IMR-90 (cell line): Measurements from ENCODE around the gene KCNK17. TPM values are rescaled to one million over a fixed set of nuclear protein-coding genes. Genes with fewer than 3 reads are reported as not detected.

Source experiments
- ATAC-seq: fragments of 200-7000 bp; cut with Tn5 transposase; 2 replicates; pipeline ENCODE4 v1.9.1; 2020; ENCODE audit warnings: low read depth, mild to moderate bottlenecking, moderate library complexity
- BruUV-seq: library from RNA; stranded (reverse); fragments of 400-500 nt; replicated peaks from 2 replicates; lab custom pipeline; 2021; lab: Mats Ljungman, UMichigan
- CTCF ChIA-PET: fragments of 300-600 bp; formaldehyde crosslinking; extraction: SDS; loops from one replicate; lab custom pipeline; 2021; ENCODE audit warnings: antibody characterized with exemption; lab: Yijun Ruan, JAX
- POLR2A ChIA-PET: fragments of 300-600 bp; sonication (Branson Sonifier 250); formaldehyde crosslinking; loops from one replicate; lab custom pipeline; 2022; ENCODE audit warnings: antibody characterized with exemption; ENCODE audit not compliant: unreplicated experiment; lab: Charles Lee
- DNase-seq: peaks from one replicate; pipeline ENCODE4 v3.0.0; 2013
- H2AFZ ChIP-seq: replicated peaks from 2 replicates; pipeline ENCODE3; 2013; ENCODE audit warnings: low read length, mild to moderate bottlenecking; ENCODE audit not compliant: poor library complexity
- H2AK5ac ChIP-seq: 2 replicates; pipeline ENCODE4 v1.6.1; 2013; ENCODE audit warnings: low read depth, low read length, inconsistent platforms
- H2AK9ac ChIP-seq: replicated peaks from 2 replicates; pipeline ENCODE3; 2013; ENCODE audit warnings: mild to moderate bottlenecking, low read depth, low read length, moderate library complexity; ENCODE audit not compliant: poor library complexity
- H2BK120ac ChIP-seq: 2 replicates; pipeline ENCODE4 v1.6.1; 2013; ENCODE audit warnings: low read depth, low read length, inconsistent platforms
- H2BK15ac ChIP-seq: 3 replicates; pipeline ENCODE4 v1.6.1; 2013; ENCODE audit warnings: low read depth, low read length, inconsistent platforms
- H2BK20ac ChIP-seq: 2 replicates; pipeline ENCODE4 v1.6.1; 2013; ENCODE audit warnings: low read depth, mild to moderate bottlenecking, inconsistent platforms, low read length, moderate library complexity
- H2BK5ac ChIP-seq: 2 replicates; pipeline ENCODE4 v1.6.1; 2013; ENCODE audit warnings: mild to moderate bottlenecking, low read depth, low read length, inconsistent platforms; ENCODE audit not compliant: poor library complexity, severe bottlenecking
- H3K14ac ChIP-seq: replicated peaks from 2 replicates; pipeline ENCODE4 v1.6.1; 2013; ENCODE audit warnings: low read depth, low read length, inconsistent platforms
- H3K18ac ChIP-seq: 2 replicates; pipeline ENCODE4 v1.6.1; 2013; ENCODE audit warnings: low read depth, low read length, control low read depth
- H3K23ac ChIP-seq: 2 replicates; pipeline ENCODE4 v1.6.1; 2013; ENCODE audit warnings: low read depth, low read length, inconsistent platforms
- H3K27ac ChIP-seq: 2 replicates; pipeline ENCODE4 v1.5.1; 2013; ENCODE audit warnings: mild to moderate bottlenecking, control low read depth, low read length; ENCODE audit not compliant: insufficient read depth
- H3K27me3 ChIP-seq: 2 replicates; pipeline ENCODE4 v1.6.1; 2013; ENCODE audit warnings: low read length; ENCODE audit not compliant: control insufficient read depth, insufficient read depth
- H3K36me3 ChIP-seq: 2 replicates; pipeline ENCODE4 v1.6.1; 2013; ENCODE audit warnings: low read length, mixed read lengths; ENCODE audit not compliant: control insufficient read depth, insufficient read depth
- H3K4ac ChIP-seq: 2 replicates; pipeline ENCODE4 v1.6.1; 2013; ENCODE audit warnings: low read depth, low read length, inconsistent platforms
- H3K4me1 ChIP-seq: 2 replicates; pipeline ENCODE4 v1.6.1; 2013; ENCODE audit warnings: low read length, mixed read lengths; ENCODE audit not compliant: control insufficient read depth, insufficient read depth
- H3K4me2 ChIP-seq: 2 replicates; pipeline ENCODE4 v1.6.1; 2013; ENCODE audit warnings: low read depth, mild to moderate bottlenecking, control low read depth, low read length, moderate library complexity
- H3K4me3 ChIP-seq: 2 replicates; pipeline ENCODE4 v1.5.1; 2013; ENCODE audit warnings: low read depth, mild to moderate bottlenecking, control low read depth, low read length, moderate library complexity; ENCODE audit not compliant: insufficient read depth
- H3K56ac ChIP-seq: 2 replicates; pipeline ENCODE4 v1.6.1; 2013; ENCODE audit warnings: low read length, inconsistent platforms; ENCODE audit not compliant: insufficient read depth; ENCODE audit errors: extremely low read depth
- H3K79me1 ChIP-seq, 2 experiments: 2 replicates each; pipeline ENCODE4 v1.6.1; 2013; ENCODE audit warnings: low read length in 2 of 2, inconsistent platforms in 1 of 2, low read depth in 1 of 2
- H3K9ac ChIP-seq: 2 replicates; pipeline ENCODE4 v1.6.1; 2013; ENCODE audit warnings: low read depth, low read length, control low read depth
- H3K9me1 ChIP-seq: 2 replicates; pipeline ENCODE4 v1.6.1; 2013; ENCODE audit warnings: low read length, inconsistent platforms; ENCODE audit not compliant: insufficient read depth
- H3K9me3 ChIP-seq: 2 replicates; pipeline ENCODE4 v1.6.1; 2013; ENCODE audit warnings: low read length; ENCODE audit not compliant: control insufficient read depth, insufficient read depth
- H4K20me1 ChIP-seq: 2 replicates; pipeline ENCODE4 v1.6.1; 2013; ENCODE audit warnings: low read length, inconsistent platforms; ENCODE audit not compliant: insufficient read depth
- H4K5ac ChIP-seq: 2 replicates; pipeline ENCODE4 v1.6.1; 2013; ENCODE audit warnings: mild to moderate bottlenecking, low read depth, low read length, control low read depth
- H4K8ac ChIP-seq, 2 experiments: 2 replicates each; pipeline ENCODE4 v1.6.1; 2013; ENCODE audit warnings: low read depth in 2 of 2, low read length in 2 of 2, control low read depth in 1 of 2, inconsistent platforms in 1 of 2
- H4K91ac ChIP-seq: 2 replicates; pipeline ENCODE4 v1.6.1; 2013; ENCODE audit warnings: low read depth, low read length, inconsistent platforms; ENCODE audit not compliant: insufficient read depth
- BHLHE40 ChIP-seq: fragments of 150-350 bp; IDR thresholded peaks from 2 replicates; pipeline ENCODE4 v1.6.1; 2016; ENCODE audit warnings: mild to moderate bottlenecking, low read depth, low read length
- CEBPB ChIP-seq: IDR thresholded peaks from 2 replicates; pipeline ENCODE4 v1.6.1; 2012; ENCODE audit warnings: low read depth, low read length, improper control_type of control experiment
- FOS ChIP-seq: fragments of 150-350 bp; IDR thresholded peaks from 2 replicates; pipeline ENCODE4 v1.6.1; 2016; ENCODE audit warnings: low read depth, low read length
- MAFK ChIP-seq: IDR thresholded peaks from 2 replicates; pipeline ENCODE4 v1.6.1; 2012; ENCODE audit warnings: low read depth, low read length, improper control_type of control experiment
- POLR2A ChIP-seq: IDR thresholded peaks from 2 replicates; pipeline ENCODE4 v1.6.1; 2012; ENCODE audit warnings: mild to moderate bottlenecking, low read depth, low read length
- RFX5 ChIP-seq: IDR thresholded peaks from 2 replicates; pipeline ENCODE4 v1.8.0; 2012; ENCODE audit warnings: low read depth, mild to moderate bottlenecking, low read length, moderate library complexity
- WGBS, 2 experiments: methylation state at CpG; one replicate each; pipeline versions ENCODE4 v1.1.5 to v1.1.7; 2013; ENCODE audit warnings: missing lambda C conversion rate in 2 of 2; ENCODE audit not compliant: insufficient read length in 1 of 2; ENCODE audit errors: extremely low coverage in 2 of 2; 5-methylcytosine and 5-hydroxymethylcytosine counted together
- dilution Hi-C: fragments of 300-500 bp; cut with HindIII; formaldehyde crosslinking; loops from one replicate; pipeline ENCODE4 v1.14.3; 2018; ENCODE audit warnings: low sequenced_read_pairs; ENCODE audit not compliant: unreplicated experiment
- in situ Hi-C: fragments of 300-500 bp; cut with MboI; formaldehyde crosslinking; loops from 3 replicates; pipeline ENCODE4 v1.14.3; 2019; ENCODE audit warnings: low sequenced_read_pairs, inconsistent platforms, mixed read lengths
- intact Hi-C: fragments of 100-400 bp; cut with micrococcal nuclease; formaldehyde crosslinking; loops from 2 replicates; pipeline ENCODE4 v1.10.0; 2022
- polyA plus RNA-seq, 3 experiments: library from polyadenylated mRNA; depleted of rRNA; stranded (reverse); fragments of >200 nt; gene quantifications; 2 replicates each; pipeline ENCODE4 v1.2.3, GENCODE V29; 2012; ENCODE audit warnings: low replicate concordance in 1 of 3
- total RNA-seq: library from RNA; depleted of rRNA; stranded (reverse); fragments of >200 nt; gene quantifications from 2 replicates; pipeline ENCODE4 v1.2.3, GENCODE V29; 2012

KCNK17 gene
- total and polyA plus RNA-seq, 2 of the 4 experiments (the other 2 are of a cell fraction) = not detected

DNA sequence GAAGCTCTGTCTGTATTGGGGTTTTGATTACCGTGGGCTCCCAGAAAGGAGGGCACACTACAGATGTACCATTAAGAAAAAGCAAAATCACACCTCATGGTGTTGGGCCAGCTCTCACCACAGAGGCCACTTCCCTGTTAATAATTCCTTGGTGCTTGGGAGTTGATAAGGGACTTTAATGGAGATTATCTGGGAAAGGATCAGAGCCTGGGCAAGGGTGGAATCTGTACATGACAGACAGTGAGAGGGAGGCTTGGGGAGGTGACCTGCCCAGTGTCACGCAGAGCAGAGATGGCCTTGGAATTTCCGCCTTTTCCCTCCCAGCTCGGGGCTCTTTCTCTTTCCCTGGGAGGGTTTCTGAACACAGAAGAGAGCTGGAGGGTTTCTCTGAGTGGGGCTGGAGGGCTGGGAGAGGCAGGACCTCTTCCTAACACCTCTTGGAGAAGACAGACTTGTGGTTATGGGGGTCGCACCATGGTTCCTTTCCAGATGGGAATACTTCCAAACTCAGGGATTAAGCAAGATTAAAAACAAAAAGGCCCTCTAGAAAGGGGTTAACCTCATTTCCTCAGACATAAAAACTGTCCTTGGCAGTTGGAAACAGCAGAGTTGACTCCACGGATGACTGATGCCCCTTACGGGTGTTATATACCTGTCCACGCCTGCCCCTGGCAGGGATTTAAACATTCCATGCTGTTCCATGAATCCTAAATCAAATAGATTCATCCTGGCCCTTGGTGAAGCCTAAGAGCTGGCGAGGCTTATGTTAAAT is 25.1 kb upstream of the KCNK17 start:
- no peak overlapping the region for H3K9ac ChIP-seq
- no peak overlapping the region for H2AK9ac ChIP-seq
- H3K14ac ChIP-seq = no peak overlapping the region
- no peak overlapping the region for H2BK120ac ChIP-seq
- H3K56ac ChIP-seq = no peak overlapping the region
- no peak for TF ChIP-seq POLR2A
- TF ChIP-seq CEBPB = no peak
- no peak for TF ChIP-seq BHLHE40
- TF ChIP-seq FOS = no peak
- no peak for TF ChIP-seq MAFK
- no peak for TF ChIP-seq RFX5
- no peak overlapping the region for H3K23ac ChIP-seq
- no peak overlapping the region for H4K8ac ChIP-seq
- H3K9me1 ChIP-seq = no peaks in the 10 kb centered on the region
- H2AK5ac ChIP-seq = no peak overlapping the region
- DNase-seq = no peak
- H3K27me3 ChIP-seq = peaks cover 2% of the 10 kb centered on the region; the same call in 1 of the 2 replicates
- dilution Hi-C loops (no loop called here), in situ Hi-C loops (no loop called here), intact Hi-C loops (no loop called here)
- CTCF ChIA-PET = no interaction called here
- no peaks in the 10 kb centered on the region for H3K79me1 ChIP-seq
- no peak overlapping the region for H3K18ac ChIP-seq
- no peak overlapping the region for H2BK15ac ChIP-seq
- no peaks in the 10 kb centered on the region for H4K20me1 ChIP-seq
- no TSS peak for BruUV-seq
- H4K91ac ChIP-seq = no peak overlapping the region
- no peak overlapping the region for H3K4me3 ChIP-seq
- no peak overlapping the region for H3K4ac ChIP-seq
- 31% methylated on average over 3 of the region's 9 CpGs; no CpG with 5 or more reads in 1 of the 2 experiments for WGBS, 2 experiments
- H3K36me3 ChIP-seq = no peaks in the 10 kb centered on the region
- H3K4me1 ChIP-seq = no peaks in the 10 kb centered on the region
- no peaks in the 10 kb centered on the region for H3K9me3 ChIP-seq
- no peak overlapping the region for H2AFZ ChIP-seq
- H2BK20ac ChIP-seq = no peak overlapping the region
- no peak overlapping the region for H3K4me2 ChIP-seq
- no peak overlapping the region for H4K5ac ChIP-seq
- no peak overlapping the region for H2BK5ac ChIP-seq
- ATAC-seq = no peak
- POLR2A ChIA-PET = no interaction called here
- H3K27ac ChIP-seq = no peak overlapping the region
